HCT116 (cell line): ENCODE results near the gene FLOT1.

ENCODE experiments used
- EGR1 ChIP-seq: IDR thresholded peaks from 2 replicates; pipeline ENCODE4 v1.6.1; 2012; ENCODE audit warnings: low read depth
- EZH2phosphoT487 ChIP-seq: fragments of 200-600 bp; IDR thresholded peaks from 2 replicates; pipeline ENCODE4 v1.6.1; 2018; ENCODE audit warnings: antibody characterized with exemption, borderline replicate concordance
- POLR2AphosphoS5 ChIP-seq: IDR thresholded peaks from 2 replicates; pipeline ENCODE4 v1.6.1; 2011; ENCODE audit warnings: mild to moderate bottlenecking, low read depth, low read length, moderate library complexity
- RAD21 ChIP-seq: IDR thresholded peaks from 2 replicates; pipeline ENCODE4 v1.6.1; 2012; ENCODE audit warnings: low read depth, mild to moderate bottlenecking
- SIN3A ChIP-seq: IDR thresholded peaks from 2 replicates; pipeline ENCODE4 v1.6.1; 2012; ENCODE audit warnings: low read depth
- SP1 ChIP-seq: IDR thresholded peaks from 2 replicates; pipeline ENCODE4 v1.6.1; 2012; ENCODE audit warnings: low read depth
- YY1 ChIP-seq: IDR thresholded peaks from 2 replicates; pipeline ENCODE4 v1.6.1; 2011; ENCODE audit warnings: low read length, low read depth, moderate library complexity, mild to moderate bottlenecking; ENCODE audit not compliant: insufficient replicate concordance; ENCODE audit errors: extremely low read depth
- ZFX ChIP-seq: fragments of 450-650 bp; IDR thresholded peaks from 2 replicates; pipeline ENCODE4 v1.6.1; 2017
- TF ChIP-seq, protein P1 (sequence below), 3 experiments: fragments of 200-600 bp in 1 of 3; sonication (generic) in 1 of 3; IDR thresholded peaks in 2 of 3; conservative IDR thresholded peaks in 1 of 3; 2 replicates each; pipeline ENCODE4 v1.5.1; 2012 to 2017; ENCODE audit warnings: low read depth in 2 of 3, low read length in 2 of 3, antibody characterized with exemption in 1 of 3, borderline replicate concordance in 1 of 3, control low read depth in 1 of 3, mild to moderate bottlenecking in 1 of 3, mixed read lengths in 1 of 3, mixed run types in 1 of 3, moderate library complexity in 1 of 3; ENCODE audit not compliant: insufficient read depth in 1 of 3
- TF ChIP-seq, protein P2 (sequence below): IDR thresholded peaks from 2 replicates; pipeline ENCODE4 v1.6.1; 2012; ENCODE audit warnings: low read depth
- TF ChIP-seq, protein P3 (sequence below): IDR thresholded peaks from 2 replicates; pipeline ENCODE4 v1.6.1; 2012

DNA sequence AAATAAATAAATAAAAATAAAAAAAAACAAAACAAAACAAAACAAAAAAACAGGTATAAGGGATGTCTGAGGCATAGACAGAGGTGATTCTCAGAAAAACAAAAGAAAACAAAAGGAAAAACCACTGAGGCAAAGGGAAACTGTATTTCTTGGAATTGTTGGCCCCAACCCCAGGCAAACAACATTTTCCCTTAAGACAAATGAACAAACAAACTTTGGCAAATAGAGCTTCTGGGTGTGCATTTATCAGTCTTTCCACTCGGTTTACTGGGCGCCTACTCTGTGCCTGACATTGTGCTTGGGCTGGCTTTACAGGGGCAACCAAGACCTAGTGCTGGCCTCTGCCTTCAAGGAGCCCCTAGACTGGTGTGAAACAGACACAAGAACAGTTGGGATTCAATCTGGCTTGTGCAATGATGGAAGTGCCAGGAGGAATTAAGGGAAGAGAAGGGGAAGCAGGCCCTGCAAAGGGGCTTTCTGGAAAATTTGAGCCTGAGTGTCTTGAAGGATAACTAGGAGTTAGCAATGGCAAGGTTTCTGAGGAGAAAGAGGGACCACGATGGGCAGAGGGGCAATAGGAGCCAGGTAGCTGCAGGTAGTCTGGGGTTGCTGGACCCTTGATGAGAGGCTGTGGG, 35.6 kb upstream of the FLOT1 start:
- TF ChIP-seq SP1 (no peak), EGR1 (no peak), SIN3A (no peak), POLR2AphosphoS5 (no peak), YY1 (no peak), RAD21 (no peak), ZFX (no peak; the same call in 1 of the 2 replicates), EZH2phosphoT487 (no peak)
- TF ChIP-seq, protein P1, sequence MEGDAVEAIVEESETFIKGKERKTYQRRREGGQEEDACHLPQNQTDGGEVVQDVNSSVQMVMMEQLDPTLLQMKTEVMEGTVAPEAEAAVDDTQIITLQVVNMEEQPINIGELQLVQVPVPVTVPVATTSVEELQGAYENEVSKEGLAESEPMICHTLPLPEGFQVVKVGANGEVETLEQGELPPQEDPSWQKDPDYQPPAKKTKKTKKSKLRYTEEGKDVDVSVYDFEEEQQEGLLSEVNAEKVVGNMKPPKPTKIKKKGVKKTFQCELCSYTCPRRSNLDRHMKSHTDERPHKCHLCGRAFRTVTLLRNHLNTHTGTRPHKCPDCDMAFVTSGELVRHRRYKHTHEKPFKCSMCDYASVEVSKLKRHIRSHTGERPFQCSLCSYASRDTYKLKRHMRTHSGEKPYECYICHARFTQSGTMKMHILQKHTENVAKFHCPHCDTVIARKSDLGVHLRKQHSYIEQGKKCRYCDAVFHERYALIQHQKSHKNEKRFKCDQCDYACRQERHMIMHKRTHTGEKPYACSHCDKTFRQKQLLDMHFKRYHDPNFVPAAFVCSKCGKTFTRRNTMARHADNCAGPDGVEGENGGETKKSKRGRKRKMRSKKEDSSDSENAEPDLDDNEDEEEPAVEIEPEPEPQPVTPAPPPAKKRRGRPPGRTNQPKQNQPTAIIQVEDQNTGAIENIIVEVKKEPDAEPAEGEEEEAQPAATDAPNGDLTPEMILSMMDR (IDR thresholded peaks at IDR 0.05 in 2 of 3, conservative IDR thresholded peaks at IDR 0.05 in 1 of 3; ENCODE audit: borderline replicate concordance in 1 of 3, insufficient read depth in 1 of 3, low read depth in 2 of 3, low read length in 2 of 3): no peak
- TF ChIP-seq, protein P2, sequence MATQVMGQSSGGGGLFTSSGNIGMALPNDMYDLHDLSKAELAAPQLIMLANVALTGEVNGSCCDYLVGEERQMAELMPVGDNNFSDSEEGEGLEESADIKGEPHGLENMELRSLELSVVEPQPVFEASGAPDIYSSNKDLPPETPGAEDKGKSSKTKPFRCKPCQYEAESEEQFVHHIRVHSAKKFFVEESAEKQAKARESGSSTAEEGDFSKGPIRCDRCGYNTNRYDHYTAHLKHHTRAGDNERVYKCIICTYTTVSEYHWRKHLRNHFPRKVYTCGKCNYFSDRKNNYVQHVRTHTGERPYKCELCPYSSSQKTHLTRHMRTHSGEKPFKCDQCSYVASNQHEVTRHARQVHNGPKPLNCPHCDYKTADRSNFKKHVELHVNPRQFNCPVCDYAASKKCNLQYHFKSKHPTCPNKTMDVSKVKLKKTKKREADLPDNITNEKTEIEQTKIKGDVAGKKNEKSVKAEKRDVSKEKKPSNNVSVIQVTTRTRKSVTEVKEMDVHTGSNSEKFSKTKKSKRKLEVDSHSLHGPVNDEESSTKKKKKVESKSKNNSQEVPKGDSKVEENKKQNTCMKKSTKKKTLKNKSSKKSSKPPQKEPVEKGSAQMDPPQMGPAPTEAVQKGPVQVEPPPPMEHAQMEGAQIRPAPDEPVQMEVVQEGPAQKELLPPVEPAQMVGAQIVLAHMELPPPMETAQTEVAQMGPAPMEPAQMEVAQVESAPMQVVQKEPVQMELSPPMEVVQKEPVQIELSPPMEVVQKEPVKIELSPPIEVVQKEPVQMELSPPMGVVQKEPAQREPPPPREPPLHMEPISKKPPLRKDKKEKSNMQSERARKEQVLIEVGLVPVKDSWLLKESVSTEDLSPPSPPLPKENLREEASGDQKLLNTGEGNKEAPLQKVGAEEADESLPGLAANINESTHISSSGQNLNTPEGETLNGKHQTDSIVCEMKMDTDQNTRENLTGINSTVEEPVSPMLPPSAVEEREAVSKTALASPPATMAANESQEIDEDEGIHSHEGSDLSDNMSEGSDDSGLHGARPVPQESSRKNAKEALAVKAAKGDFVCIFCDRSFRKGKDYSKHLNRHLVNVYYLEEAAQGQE: no peak
- TF ChIP-seq, protein P3, sequence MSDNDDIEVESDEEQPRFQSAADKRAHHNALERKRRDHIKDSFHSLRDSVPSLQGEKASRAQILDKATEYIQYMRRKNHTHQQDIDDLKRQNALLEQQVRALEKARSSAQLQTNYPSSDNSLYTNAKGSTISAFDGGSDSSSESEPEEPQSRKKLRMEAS: no peak
